ENCODE data around the gene ABRACL. TPM values are rescaled to one million over a fixed set of nuclear protein-coding genes. Genes with fewer than 3 reads are reported as not detected.

The ABRACL gene
- polyA plus RNA-seq, 1 donor (not counting 4 experiments of a cell fraction or from before 2014, with no cell fraction given): 120 TPM

DNA sequence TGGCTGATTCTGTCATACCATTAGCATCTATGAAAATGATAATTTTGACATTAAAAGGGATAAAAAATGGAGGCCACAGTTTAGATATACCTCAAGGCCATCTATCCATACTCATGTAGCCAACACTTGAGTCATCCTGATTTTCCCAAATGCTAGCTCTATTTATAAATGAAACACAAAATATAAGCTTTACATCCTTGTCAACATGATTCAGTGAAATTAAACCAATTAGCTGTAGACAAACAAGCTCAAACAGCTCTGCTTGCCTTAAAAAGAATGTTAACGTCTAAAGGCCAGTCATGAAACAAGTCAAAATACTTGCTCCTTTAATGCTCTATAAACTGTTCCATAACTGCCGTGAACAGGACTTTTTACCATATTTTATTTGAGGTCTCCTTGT lies 40.3 kb downstream of the ABRACL start:
- H3K36me3 ChIP-seq (ENCODE audit: control insufficient read depth in 2 of 2, extremely low read depth in 1 of 2, insufficient read depth in 2 of 2, low read length in 2 of 2): no peaks in the 10 kb centered on the region
- dilution Hi-C loops (cut with MboI; ENCODE audit: extremely low pct_ligation_motif_present, low sequenced_read_pairs): no loop called here
- no peak for FAIRE-seq
- H3K9ac ChIP-seq (ENCODE audit: control insufficient read depth, extremely low read depth, insufficient read depth, low read length): no peak overlapping the region
- TF ChIP-seq, protein P1, sequence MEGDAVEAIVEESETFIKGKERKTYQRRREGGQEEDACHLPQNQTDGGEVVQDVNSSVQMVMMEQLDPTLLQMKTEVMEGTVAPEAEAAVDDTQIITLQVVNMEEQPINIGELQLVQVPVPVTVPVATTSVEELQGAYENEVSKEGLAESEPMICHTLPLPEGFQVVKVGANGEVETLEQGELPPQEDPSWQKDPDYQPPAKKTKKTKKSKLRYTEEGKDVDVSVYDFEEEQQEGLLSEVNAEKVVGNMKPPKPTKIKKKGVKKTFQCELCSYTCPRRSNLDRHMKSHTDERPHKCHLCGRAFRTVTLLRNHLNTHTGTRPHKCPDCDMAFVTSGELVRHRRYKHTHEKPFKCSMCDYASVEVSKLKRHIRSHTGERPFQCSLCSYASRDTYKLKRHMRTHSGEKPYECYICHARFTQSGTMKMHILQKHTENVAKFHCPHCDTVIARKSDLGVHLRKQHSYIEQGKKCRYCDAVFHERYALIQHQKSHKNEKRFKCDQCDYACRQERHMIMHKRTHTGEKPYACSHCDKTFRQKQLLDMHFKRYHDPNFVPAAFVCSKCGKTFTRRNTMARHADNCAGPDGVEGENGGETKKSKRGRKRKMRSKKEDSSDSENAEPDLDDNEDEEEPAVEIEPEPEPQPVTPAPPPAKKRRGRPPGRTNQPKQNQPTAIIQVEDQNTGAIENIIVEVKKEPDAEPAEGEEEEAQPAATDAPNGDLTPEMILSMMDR (optimal IDR thresholded peaks at IDR 0.05 in 1 of 3, IDR thresholded peaks at IDR 0.05 in 1 of 3, conservative IDR thresholded peaks at IDR 0.05 in 1 of 3; ENCODE audit: extremely low read depth in 1 of 3, insufficient read depth in 2 of 3, low read length in 3 of 3): no peak
- no peak for TF ChIP-seq EZH2 (IDR thresholded peaks at IDR 0.05; ENCODE audit: low read length)
- H3K27me3 ChIP-seq (ENCODE audit: control insufficient read depth, extremely low read depth, insufficient read depth, low read length): no peaks in the 10 kb centered on the region
- H2AFZ ChIP-seq (ENCODE audit: control insufficient read depth, low read length): no peak overlapping the region
- H3K4me2 ChIP-seq (ENCODE audit: control insufficient read depth, extremely low read depth, insufficient read depth, low read depth, low read length): no peak overlapping the region
- H4K20me1 ChIP-seq (ENCODE audit: control insufficient read depth, extremely low read depth, insufficient read depth, low read length): no peaks in the 10 kb centered on the region
- H3K4me3 ChIP-seq (ENCODE audit: control insufficient read depth in 2 of 3, extremely low read depth in 1 of 3, insufficient read depth in 2 of 3, low read depth in 1 of 3, low read length in 3 of 3): no peak overlapping the region
- no peaks in the 10 kb centered on the region for H3K79me2 ChIP-seq (ENCODE audit: control insufficient read depth, insufficient read depth, low read length)
- no peak overlapping the region for H3K27ac ChIP-seq (ENCODE audit: control insufficient read depth, insufficient read depth, low read length)
- DNase-seq (ENCODE audit: low read depth, low spot score): no peak
- H3K9me1 ChIP-seq (ENCODE audit: control insufficient read depth, extremely low read depth, insufficient read depth, low read length): no peaks in the 10 kb centered on the region
- no peaks in the 10 kb centered on the region for H3K9me3 ChIP-seq (ENCODE audit: control insufficient read depth, low read depth, low read length)
- no peaks in the 10 kb centered on the region for H3K4me1 ChIP-seq (ENCODE audit: control insufficient read depth, extremely low read depth, insufficient read depth, low read length)

DNA sequence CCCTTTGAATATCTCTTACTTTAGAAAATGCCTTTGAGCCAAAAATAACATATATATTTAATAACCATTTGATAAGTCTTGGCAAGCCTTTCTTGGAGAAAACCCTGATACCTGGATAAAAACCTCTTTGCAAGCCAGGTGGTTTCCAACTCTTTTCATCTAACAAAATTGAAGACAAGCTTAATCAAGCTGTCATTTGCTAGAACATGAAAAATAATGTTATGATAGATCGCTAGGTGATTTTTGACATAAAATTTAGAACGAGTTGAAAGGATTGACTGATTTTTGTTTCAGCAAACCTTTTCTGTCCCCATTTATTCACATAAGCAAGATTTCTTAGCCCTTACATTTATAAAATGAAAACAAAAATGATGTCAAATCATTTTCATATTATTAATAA lies 44.6 kb downstream of the ABRACL start:
- dilution Hi-C loops (cut with MboI; ENCODE audit: extremely low pct_ligation_motif_present, low sequenced_read_pairs): no loop called here
- H3K36me3 ChIP-seq (ENCODE audit: control insufficient read depth in 2 of 2, extremely low read depth in 1 of 2, insufficient read depth in 2 of 2, low read length in 2 of 2): no peaks in the 10 kb centered on the region

More for the DNA sequence above, 44.6 kb downstream of the ABRACL start:
- Histone ChIP-seq H3K4me3 (ENCODE audit: control insufficient read depth in 2 of 3, extremely low read depth in 1 of 3, insufficient read depth in 2 of 3, low read depth in 1 of 3, low read length in 3 of 3) (no peak overlapping the region), H3K27me3 (ENCODE audit: control insufficient read depth, extremely low read depth, insufficient read depth, low read length) (no peaks in the 10 kb centered on the region), H3K79me2 (ENCODE audit: control insufficient read depth, insufficient read depth, low read length) (no peaks in the 10 kb centered on the region), H3K27ac (ENCODE audit: control insufficient read depth, insufficient read depth, low read length) (no peak overlapping the region), H4K20me1 (ENCODE audit: control insufficient read depth, extremely low read depth, insufficient read depth, low read length) (no peaks in the 10 kb centered on the region), H2AFZ (ENCODE audit: control insufficient read depth, low read length) (no peak overlapping the region), H3K4me1 (ENCODE audit: control insufficient read depth, extremely low read depth, insufficient read depth, low read length) (no peaks in the 10 kb centered on the region), H3K9ac (ENCODE audit: control insufficient read depth, extremely low read depth, insufficient read depth, low read length) (no peak overlapping the region), H3K9me1 (ENCODE audit: control insufficient read depth, extremely low read depth, insufficient read depth, low read length) (no peaks in the 10 kb centered on the region), H3K4me2 (ENCODE audit: control insufficient read depth, extremely low read depth, insufficient read depth, low read depth, low read length) (no peak overlapping the region), H3K9me3 (ENCODE audit: control insufficient read depth, low read depth, low read length) (no peaks in the 10 kb centered on the region)
- TF ChIP-seq, protein P1 (optimal IDR thresholded peaks at IDR 0.05 in 1 of 3, IDR thresholded peaks at IDR 0.05 in 1 of 3, conservative IDR thresholded peaks at IDR 0.05 in 1 of 3; ENCODE audit: extremely low read depth in 1 of 3, insufficient read depth in 2 of 3, low read length in 3 of 3): no peak
- no peak for TF ChIP-seq EZH2 (IDR thresholded peaks at IDR 0.05; ENCODE audit: low read length)
- FAIRE-seq: no peak
- no peak for DNase-seq (ENCODE audit: low read depth, low spot score)

All from keratinocyte (primary cell).